NCI-H146 (cell line): ENCODE data around the gene TTC34.

Experiments
- DNase-seq: peaks from one replicate; lab custom pipeline; 2025; lab: John Stamatoyannopoulos, UW

Gene TTC34, protein sequence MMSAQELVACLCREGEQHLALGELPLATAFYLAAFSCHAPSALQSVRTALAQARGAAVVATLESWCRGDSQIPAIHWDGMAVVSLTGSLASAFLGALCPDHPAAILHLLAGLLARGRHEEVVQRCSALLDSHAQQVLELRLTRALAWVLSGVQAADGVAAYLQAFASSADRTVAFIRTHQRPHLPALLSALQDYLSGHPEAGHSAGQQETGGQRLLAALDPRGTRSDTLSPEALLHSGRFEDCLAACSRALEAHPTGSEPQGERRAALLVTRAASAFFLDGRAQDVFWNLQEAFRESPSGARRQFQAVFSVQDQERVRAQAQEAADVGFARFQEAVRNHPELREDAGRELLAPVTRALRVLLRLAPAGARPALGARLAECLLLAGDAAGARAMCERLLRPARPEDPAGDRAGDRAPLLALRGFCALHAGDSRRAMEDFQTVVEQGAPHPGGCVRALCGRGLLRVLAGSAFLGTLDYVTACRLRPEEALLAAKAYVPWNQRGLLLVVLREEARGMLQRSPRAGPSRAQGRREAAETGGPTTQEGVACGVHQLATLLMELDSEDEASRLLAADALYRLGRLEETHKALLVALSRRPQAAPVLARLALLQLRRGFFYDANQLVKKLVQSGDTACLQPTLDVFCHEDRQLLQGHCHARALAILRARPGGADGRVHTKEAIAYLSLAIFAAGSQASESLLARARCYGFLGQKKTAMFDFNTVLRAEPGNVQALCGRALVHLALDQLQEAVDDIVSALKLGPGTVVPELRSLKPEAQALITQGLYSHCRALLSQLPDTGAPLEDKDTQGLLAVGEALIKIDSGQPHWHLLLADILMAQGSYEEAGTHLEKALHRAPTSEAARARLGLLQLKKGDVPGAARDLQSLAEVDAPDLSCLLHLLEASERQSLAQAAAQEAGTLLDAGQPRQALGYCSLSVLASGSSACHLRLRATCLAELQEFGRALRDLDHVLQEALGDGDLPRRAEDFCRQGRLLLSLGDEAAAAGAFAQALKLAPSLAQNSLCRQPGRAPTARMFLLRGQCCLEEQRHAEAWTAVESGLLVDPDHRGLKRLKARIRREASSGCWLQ

DNA sequence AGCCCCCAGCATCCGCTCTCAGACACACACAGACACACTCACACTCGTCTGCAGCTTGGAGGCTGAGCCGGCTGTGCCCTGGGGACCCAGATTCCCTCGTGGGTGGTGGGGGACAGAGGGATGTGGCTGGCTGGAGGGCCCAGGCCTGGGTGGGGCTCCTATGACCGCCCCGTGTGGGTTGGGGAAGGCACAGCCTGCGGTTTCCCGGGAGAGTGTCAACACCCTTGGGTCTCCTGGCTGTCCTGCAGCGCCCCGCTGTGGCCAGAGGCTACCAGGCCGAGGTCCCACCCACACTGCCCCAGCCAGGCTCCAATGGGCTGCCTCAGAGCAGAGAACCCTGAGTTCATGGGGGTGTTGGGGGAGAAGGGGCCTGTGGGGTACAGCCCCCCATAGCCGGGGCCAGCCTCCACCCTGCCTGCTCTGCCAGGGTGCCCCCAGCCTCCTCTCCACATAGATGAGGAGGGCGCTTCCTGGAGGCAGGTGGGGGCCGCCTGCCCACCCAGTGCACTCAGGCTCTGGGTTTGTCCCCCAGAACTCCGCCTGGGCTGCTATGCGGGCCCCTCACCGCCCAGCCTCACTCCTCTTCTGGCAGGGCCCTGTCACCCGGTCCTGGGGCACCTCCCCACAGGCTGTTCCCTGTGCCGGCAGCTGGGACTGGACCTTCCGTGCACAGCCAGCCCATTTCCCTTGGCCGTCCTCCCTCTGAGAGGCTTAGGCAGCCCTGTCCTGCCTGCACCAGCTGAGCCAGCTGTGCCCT is at the start of gene TTC34:
Gene TTC34 (minus strand): TSS at position 159 of the 757 bp plus-strand sequence. CDS start 866 bp downstream, outside the sequence.
- no peak for DNase-seq

DNA sequence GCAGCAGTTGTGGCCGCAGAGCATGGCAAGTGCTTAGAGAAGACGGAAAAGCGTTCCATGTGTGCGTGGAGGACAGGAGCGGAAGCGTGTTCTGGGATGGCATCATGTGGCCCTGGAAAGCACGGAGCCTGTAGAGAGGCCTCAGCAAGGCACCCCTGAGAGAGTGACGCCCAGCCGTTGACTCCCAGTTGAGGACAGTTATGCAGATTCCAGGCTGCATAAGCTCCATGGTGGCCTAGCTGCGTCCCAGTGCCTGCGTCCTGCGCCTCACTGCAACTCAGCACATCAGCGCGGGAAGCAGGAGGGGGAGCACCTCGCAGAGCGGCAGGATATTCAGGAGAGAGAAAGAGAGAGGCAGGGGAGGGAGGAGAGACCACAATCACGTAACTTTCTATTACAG is 49.0 kb upstream of the TTC34 start:
- no peak for DNase-seq

DNA sequence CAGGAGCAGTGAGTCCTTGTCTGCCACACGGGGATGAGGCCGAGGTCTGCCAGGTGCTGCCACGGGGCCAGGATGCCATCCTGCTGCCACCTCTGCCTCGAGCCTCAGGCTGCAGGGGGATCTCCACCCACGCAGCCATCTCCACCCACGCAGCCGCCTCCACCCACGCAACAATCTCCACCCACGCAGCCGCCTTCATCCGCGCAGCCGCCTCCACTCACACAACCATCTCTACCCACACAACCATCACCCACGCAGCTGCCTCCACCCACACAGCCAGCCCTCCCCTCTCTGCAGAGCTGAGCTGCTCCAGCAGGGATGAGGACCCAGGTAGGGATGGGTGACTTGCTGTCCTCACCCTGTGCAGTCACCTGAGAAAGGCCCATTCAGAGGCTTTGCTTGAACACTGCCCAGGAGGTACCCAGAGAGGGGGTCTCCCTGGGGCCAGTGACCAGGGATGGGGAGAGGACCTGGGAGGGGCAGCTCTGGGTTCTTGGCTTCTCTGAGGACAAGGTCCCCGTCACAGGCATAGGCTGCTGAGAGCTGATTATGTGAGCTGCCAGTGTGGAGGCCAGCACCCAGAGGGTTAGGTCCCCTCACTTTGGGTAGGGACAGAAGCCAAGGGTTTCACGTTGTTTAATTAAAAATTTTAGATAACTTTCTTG is 46.6 kb upstream of the TTC34 start:
- DNase-seq: no peak

DNA sequence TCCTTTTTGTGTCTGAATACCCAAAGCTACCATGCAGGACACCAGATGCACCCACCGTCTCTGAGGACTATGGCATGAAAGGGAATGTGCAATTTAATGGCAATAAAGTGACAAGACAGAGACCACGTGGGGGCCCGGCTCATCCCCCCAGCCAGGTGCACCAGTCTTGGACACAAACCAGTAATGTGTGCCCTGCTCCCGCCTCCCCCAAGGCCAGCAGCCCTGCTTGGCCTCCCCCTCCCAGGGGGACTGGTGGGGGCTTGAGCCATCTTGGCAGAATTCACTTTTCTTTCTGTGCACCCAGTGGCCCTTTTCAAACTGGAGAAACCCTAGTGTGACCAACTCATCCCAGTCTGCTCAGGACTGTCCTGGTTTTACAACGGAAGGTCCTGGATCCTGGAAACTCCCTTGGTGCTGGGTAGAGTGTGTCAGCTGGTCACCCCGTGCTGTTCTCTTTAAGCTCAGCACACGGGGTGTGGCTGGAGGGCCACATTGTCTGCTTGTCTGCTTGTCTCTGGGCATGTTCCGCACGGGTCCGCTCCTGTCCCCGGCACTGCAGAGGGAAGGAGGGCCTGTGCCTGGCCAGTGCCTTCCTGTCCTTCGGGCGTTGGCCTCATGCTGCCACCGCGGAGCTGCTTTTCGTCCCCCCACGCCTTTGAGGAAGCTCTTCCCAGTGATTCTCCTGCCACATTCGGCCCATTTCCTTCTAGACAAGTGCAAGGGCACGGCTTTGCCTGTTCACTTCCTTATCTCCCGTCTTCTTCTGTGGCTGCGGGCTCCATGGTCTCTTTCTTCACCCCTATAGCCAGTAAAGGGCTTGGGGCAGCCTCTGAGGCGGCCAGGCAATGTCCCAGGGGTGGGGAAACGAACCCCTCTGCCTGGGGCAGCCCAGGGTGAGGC is 45.8 kb upstream of the TTC34 start:
- no peak for DNase-seq

DNA sequence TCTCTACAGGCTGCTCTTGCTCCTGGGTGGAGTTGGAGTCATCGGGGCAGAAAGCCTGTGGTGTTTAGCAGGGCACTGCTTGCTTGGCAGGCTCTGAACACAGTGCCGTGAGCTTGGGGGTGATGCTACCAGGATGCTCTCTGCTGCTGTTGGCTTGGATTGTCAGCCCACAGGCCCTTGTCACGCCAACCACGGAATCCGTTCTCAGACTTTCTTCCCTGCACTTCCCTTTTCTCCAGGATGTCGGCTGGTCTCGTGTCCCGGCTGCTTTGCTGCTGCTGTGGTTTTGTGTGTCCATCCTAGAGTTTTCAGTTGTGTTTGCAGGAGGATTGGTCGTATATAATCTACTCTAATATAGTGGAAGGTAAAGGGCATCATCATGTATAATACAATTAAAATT is 44.4 kb upstream of the TTC34 start:
- DNase-seq: no peak

DNA sequence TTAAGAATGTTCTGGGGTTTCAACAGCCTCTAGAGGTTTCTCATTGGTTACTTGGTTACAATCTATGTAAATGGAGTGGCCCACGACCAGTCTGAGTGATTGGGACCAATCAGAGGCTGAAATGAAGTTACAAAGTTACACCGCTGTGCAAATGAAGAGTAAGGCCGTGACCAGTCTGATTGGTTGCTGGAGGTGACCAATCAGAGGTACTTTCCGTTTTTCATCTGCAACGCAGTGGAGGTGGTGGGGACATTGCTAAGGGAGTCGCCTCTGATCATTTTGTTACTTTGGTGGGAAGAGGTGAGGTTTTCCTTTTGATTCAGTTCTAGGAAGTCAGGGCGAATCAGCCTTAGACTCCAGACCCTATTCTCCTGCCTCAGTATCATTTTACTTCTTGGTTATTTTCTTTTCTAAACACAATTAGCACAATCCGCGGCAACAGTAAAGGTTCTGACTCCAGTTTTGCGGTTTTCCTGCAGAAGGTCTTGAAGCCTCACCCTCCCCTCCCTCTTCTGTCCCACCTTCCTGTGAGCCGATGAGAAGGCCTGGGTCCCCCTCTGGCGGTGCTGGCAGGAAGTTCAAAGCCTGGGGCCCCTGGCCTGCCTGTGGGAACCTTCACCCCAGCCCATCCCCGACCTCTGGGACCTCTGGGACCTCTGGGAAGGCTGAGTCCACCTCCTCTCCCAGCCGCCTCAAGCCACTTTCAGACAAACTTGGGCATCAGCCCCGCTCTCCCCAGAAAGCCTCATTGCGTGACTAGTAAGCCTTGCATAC is 38.7 kb upstream of the TTC34 start:
- no peak for DNase-seq

DNA sequence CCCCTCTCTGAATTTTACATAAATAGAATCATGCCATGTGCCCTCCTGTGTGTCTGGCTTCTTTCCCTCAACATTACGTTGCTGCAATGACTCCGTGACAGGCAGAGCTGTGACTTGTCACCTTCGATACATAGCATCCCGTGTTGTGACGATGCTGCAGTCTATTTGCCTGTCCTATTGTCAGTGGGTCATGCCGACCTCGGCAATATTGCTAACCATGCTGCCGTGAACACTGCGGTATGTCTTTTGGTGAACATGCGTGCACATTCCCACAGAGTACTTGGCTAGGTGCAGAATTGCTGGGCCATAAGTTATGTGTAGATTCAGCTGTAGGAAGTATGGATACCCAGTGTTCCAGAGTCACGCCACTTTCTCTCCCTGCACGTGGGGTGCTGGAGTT is 36.3 kb upstream of the TTC34 start:
- no peak for DNase-seq

DNA sequence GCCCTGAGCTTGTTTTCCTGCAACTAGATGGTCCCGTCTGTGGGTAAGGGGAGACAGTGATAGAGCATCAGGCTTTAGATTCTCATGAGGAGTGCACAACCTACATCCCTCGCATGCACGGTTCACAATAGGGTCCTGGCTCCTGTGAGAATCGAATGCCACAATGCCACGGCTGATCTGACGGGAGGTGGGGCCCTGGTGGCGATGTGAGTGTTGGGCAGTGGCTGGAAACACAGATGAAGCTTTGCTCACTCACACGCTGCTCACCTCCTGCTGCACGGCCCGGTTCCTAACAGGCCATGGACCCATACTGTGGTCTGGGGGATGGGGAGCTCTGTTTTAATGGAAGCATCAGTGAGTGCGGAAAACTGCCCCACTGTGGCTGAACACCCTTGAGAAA is 35.8 kb upstream of the TTC34 start:
- no peak for DNase-seq

DNA sequence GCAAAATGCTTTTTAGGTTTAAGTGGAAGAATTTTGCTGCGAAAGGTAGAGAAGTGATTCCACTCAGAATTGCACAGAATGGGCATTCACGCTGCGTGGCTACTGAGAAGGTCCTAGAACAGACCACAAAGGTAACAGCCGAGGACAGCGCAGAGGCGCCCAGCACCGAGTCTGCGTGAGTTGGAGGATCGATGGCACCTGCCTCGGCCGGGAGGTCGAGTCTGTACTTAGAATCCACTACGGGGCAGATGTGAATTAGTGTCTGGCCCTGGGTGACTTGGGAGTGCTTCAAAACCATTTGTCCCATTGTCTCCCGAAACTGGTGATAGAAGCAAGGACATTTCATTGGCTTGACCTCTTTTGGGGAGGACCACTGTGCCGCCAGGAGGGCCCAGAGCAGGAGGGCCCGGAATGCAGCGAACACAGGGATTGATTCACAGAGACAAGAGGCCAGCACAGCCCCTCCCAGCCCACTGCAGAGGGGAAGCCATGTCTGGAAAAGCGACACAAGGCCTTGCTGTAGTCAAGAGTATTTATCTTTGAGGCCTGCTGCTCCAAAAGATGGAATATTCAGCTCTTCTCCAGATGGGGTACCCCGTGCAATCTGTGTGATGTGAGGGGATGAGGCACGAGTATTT is 35.0 kb upstream of the TTC34 start:
- no peak for DNase-seq

DNA sequence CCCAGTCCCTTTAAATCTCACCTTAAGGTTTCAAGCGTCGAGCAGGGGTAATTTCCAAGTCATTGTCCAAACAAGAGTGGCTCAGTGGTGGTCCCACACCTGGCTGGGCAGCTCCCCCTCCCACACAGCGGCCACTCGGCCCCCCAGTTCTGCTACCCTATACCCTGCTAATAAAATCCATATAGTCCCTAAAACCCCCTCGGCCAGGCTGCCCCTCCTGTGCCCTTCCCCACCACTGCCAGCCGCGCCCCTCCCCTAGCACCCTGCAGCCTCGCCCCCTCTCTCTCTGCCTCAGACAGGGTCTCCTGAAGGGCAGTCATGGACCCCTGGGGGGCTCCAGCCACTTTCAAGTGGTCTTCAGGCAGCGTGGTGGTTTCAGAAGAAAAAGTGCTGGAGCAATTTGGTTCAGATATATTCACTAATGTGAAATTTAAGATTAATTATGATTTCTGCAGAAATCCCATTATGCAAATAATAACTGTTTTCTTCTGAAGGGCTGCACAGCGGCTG is 34.2 kb upstream of the TTC34 start:
- no peak for DNase-seq

DNA sequence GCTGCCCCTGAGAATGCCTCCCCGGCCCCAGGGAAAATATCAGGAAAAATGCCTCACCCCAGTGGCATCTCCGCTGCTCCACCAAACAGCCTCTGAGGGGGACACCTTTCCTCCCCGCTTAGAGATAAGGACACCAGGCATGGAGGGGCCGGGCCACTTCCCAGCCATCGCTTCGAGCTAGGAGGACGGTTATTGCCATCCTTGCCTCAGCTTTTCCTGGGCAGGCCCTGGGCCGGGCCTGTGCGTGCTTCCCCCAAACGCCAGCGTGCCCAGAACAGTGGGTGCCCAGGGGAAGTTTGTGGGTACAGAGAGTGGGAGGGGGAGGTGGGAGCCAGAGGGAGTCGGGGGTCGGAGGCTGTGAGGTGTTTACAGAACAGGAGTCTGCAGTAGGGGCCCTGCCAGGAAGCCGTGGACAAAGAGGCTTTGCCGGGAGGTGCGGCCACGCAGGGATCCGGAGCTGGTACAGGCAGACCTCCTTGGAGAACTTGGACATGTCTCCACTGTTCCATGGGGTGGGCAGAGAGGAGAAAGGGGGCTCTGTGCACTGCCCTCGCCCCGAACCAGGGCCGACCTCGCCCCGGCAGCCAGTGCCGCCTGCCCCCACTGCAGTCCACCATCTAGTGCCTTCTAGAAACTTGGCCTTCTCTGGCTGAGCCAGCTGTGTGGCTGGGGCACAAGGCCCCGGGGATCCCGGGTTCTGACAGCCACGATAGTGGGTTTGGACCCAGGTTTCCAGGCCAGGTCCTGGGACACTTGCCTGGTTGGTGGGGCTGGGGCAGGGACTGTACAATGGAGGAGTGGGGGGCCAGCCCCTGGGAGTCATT is 33.5 kb upstream of the TTC34 start:
- no peak for DNase-seq

DNA sequence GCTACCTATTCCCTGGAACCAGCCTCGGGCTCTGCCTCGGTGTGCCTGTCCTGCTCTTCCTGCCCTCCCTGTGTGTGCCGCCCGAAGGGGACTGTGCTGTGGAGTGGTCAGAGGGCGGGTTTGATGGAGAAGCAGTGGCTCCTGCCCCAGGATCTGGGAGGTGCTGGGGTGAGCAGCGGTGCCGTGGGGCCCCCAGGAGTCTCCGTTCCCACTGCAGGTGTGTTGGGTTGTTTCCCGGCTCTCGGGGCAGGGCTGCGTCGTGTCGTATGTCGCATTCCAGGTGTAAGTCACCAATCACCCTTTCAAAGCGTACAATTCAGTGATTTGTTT is 32.6 kb upstream of the TTC34 start:
- DNase-seq: no peak

DNA sequence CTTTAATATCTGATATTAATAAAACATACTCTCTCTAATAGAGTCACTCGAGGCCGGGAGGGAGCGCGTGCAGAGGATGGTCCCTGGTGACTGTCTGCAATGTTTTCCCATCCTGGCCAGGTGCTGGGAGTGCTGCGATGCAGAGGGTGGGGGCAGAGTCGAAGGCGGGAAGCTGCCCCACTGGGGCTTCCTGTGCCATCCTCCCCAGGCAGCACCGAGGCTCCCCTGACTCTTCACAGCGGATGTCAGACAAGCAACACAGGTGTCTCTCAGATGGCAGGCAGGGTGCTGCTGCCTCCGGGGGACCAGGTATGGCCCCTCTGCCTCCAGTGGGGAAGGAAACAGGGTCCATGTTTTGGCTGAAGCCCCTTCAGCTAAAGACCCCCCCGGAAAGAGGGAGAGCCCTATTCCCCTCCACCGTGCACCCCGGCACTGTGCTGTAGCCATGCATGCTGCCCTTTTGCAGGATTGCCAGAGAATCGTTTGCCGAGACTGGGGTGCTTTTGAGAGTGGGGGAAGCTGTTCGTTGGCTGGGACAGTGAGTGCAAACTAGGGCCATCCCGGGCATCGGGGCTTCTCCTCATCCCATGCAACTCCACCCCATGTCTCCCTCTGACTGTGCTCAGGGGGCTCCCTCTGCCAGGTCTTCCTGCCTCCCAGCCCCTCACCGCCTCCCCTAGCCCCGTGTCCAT is 32.1 kb upstream of the TTC34 start:
- no peak for DNase-seq

DNA sequence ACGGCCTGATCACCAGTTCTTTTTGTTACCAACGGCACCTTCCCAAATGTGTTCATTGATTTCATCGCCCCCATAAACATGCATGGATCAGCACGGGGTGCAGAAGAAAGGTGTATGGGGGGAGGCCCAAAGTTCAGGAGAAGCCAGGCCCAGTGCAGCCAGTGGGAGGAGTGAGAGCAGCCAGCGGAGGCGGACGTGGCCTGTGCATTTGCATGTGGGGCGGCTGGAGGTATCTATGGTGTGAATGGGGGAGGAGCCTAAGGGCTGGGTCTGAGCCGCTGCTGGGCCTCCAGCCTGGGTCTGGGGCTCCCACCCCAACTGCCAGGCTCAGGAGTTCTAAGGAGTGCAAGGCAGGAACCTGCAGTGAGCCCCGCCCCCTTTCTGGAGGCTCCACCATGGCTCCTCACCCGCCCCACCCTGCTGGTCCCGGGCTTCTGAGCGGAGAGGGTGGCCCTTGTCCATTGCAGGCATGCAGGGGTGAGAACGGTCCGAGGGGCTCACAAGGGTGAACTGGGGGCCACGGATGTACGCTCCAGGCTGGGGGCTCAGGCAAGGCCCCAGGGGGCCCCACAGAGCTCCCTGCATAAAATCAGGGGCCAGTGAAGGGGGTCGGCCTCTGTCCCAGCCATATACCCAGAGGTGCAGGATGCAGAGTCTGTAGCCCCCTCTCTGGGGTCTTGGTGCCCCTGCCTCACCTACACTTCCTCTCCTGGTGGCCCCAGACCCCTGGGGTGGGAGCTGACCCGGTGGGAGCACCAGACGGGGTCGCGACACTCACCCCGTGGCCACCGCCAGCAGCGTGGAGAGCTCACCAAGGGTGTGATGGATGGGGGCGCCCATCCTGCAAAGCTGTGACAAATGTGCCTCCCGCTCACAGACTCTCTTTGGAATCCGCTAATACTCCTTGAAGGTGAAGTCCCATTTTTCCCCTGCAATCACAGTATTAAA is 31.3 kb upstream of the TTC34 start:
- no peak for DNase-seq

DNA sequence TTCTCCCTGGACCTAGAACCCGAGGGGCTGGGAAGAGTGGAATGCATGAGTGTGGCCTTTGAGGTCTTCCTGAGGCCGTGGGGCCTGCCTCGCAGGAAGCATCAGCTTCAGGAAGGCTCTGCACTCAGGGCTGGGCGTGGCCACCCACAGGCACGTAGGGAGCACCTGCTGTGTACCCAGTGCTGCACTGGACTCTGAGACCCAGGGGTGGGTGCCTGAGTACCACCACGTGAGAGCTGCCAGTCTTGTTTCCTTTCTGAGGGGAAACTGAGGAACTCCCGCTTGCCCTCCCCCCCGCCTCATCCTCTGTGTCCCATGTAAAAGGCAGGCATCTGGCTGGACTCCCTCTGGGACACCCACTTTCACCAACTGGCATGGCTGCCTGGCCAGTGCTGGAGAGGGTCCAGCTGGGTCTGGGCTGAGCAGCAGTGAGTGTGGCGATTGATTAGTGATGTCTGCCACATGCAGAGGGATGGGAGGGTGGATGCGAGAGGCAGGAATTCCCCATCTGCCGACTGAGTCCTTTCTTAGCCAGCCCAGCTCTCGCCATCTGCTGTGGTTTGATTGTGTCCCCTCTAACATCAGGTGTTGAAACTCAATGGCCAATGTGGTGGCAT is 30.2 kb upstream of the TTC34 start:
- no peak for DNase-seq
